Transverse colon (tissue), 4 donors: ENCODE measurements around the gene PHETA1. TPM values are rescaled to one million over a fixed set of nuclear protein-coding genes. Genes with fewer than 3 reads are reported as not detected.

Experiments
- DNase-seq: peaks from one replicate; pipeline ENCODE4 v3.0.0-alpha.2; 2019
- H3K27ac ChIP-seq, 4 donors: fragments of 200-600 bp; sonication (generic); 2 replicates each; pipeline ENCODE4 v1.5.1; 2016 to 2018; ENCODE audit warnings: inconsistent platforms in 4 of 4
- H3K27me3 ChIP-seq: fragments of 200-600 bp; sonication (generic); 2 replicates; pipeline ENCODE4 v1.5.1; 2017; ENCODE audit warnings: inconsistent platforms
- H3K36me3 ChIP-seq, 4 donors: fragments of 200-600 bp; sonication (generic); 2 replicates each; pipeline ENCODE4 v1.5.1; 2017 to 2019; ENCODE audit warnings: inconsistent platforms in 4 of 4
- H3K4me1 ChIP-seq, 4 donors: fragments of 200-600 bp; sonication (generic); 2 replicates each; pipeline ENCODE4 v1.5.1; 2017 to 2020; ENCODE audit warnings: inconsistent platforms in 4 of 4
- H3K4me3 ChIP-seq, 4 donors: fragments of 200-600 bp; sonication (generic); 1 replicate in 1 of 4; 2 replicates in 3 of 4; pipeline versions ENCODE4 v1.5.1 to v1.6.1; 2017 to 2019; ENCODE audit warnings: inconsistent platforms in 4 of 4
- H3K9me3 ChIP-seq, 2 donors: fragments of 200-600 bp; sonication (generic); 2 replicates each; pipeline ENCODE4 v1.5.1; 2017 to 2019; ENCODE audit warnings: inconsistent platforms in 2 of 2
- EP300 ChIP-seq: sonication (generic); formaldehyde crosslinking; IDR thresholded peaks from one replicate; pipeline ENCODE4 v1.6.1; 2017; ENCODE audit warnings: antibody characterized with exemption, low read depth
- POLR2A ChIP-seq: fragments of 450-650 bp; IDR thresholded peaks from one replicate; pipeline ENCODE4 v1.6.1; 2016; ENCODE audit warnings: antibody characterized with exemption, mild to moderate bottlenecking, moderate library complexity
- POLR2AphosphoS5 ChIP-seq, 3 donors: sonication (generic); formaldehyde crosslinking; IDR thresholded peaks; one replicate each; pipeline ENCODE4 v1.6.1; 2016; ENCODE audit warnings: antibody characterized with exemption in 3 of 3
- WGBS, 2 donors: methylation state at CpG; one replicate each; pipeline ENCODE4 v1.1.5; 2018; ENCODE audit warnings: low coverage in 1 of 2; 5-methylcytosine and 5-hydroxymethylcytosine counted together
- in situ Hi-C, 4 donors: fragments of 200-750 bp; cut with MboI; loops; one replicate each; pipeline versions ENCODE4 v1.15.0 to v1.15.1; 2017; ENCODE audit warnings: low sequenced_read_pairs in 3 of 4, low pct_ligation_motif_present in 1 of 4, low pct_unique_long_range_greater_than_20kb in 1 of 4
- intact Hi-C: fragments of 100-400 bp; cut with DNase I; formaldehyde crosslinking; loops from one replicate; pipeline ENCODE4 v1.15.1; 2023; ENCODE audit warnings: low total_unique reads
- total RNA-seq, 4 donors: library from RNA; depleted of rRNA; stranded (reverse); fragments of >200 nt; gene quantifications; one replicate each; pipeline ENCODE4 v1.1.0, GENCODE V29; 2016
- TF ChIP-seq, protein P1 (sequence below), 5 experiments: fragments of 200-600 bp in 3 of 5; fragments of 450-650 bp in 2 of 5; sonication (generic) in 3 of 5; IDR thresholded peaks; 1 replicate in 2 of 5; 2 replicates in 3 of 5; pipeline ENCODE4 v1.5.1; 2016 to 2017; ENCODE audit warnings: antibody characterized with exemption in 5 of 5, inconsistent platforms in 3 of 5, mild to moderate bottlenecking in 2 of 5, moderate library complexity in 1 of 5

The PHETA1 gene
- total RNA-seq, 4 donors from 2014 or later = 22.4 to 34.8 (median 28.1) TPM

DNA sequence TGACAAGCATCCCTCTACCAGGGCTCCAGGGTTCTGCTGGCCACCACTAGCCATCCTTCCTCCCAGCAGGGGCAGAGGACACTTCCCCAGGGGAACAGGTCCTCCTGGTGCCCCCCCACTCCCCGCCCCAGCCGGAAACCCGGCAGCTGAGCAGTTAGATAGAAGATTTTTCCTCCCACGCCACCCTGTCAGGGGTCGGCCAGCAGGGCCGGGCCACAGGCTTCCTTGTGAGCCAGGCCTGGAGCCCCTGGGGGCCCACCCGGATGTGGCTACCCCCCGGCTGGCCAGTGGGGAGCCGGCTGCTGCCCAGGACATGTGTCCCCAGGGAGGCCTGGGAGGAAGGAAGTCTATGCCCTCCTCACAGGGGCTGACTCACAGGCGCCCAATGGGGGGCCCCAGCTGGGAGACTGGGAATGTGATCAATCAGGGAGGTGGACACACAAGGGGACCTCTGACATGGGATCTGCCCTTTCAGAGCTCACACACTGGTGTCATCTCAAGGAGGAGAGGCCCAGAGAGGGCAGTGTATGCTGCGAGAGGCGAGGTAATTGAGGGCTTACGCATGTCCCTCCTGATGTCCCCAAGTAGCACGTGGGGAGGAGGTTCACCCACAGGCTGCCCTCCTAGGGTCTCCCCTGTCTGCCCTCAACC is 41.0 kb upstream of the PHETA1 start:
- peaks cover 29 to 77% (median 44%) of the 10 kb centered on the region in 4 donors for H3K4me1 ChIP-seq
- no peaks in the 10 kb centered on the region for H3K27me3 ChIP-seq
- no peaks in the 10 kb centered on the region for H3K36me3 ChIP-seq
- no peaks in the 10 kb centered on the region for H3K9me3 ChIP-seq
- 69 to 80% methylated on average over 1 to 14 of the region's 14 CpGs for WGBS, 2 donors
- in situ Hi-C loops = no loop called here
- TF ChIP-seq POLR2AphosphoS5 (IDR thresholded peaks at IDR 0.05) = no peak
- TF ChIP-seq EP300 = no peak
- TF ChIP-seq, protein P1, sequence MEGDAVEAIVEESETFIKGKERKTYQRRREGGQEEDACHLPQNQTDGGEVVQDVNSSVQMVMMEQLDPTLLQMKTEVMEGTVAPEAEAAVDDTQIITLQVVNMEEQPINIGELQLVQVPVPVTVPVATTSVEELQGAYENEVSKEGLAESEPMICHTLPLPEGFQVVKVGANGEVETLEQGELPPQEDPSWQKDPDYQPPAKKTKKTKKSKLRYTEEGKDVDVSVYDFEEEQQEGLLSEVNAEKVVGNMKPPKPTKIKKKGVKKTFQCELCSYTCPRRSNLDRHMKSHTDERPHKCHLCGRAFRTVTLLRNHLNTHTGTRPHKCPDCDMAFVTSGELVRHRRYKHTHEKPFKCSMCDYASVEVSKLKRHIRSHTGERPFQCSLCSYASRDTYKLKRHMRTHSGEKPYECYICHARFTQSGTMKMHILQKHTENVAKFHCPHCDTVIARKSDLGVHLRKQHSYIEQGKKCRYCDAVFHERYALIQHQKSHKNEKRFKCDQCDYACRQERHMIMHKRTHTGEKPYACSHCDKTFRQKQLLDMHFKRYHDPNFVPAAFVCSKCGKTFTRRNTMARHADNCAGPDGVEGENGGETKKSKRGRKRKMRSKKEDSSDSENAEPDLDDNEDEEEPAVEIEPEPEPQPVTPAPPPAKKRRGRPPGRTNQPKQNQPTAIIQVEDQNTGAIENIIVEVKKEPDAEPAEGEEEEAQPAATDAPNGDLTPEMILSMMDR (IDR thresholded peaks at IDR 0.05) = no peak
- no peak for TF ChIP-seq POLR2A
- no peak for DNase-seq
- intact Hi-C loops = loop anchor here (5.0 kb wide), 1 partner anchor 32 kb away; no protein-coding TSS in a partner anchor
- H3K4me3 ChIP-seq = peak overlapping the region in 1 of 4 donors; percentile 16
- H3K27ac ChIP-seq = peak overlapping the region; percentile 72 to 93 (median 88)

DNA sequence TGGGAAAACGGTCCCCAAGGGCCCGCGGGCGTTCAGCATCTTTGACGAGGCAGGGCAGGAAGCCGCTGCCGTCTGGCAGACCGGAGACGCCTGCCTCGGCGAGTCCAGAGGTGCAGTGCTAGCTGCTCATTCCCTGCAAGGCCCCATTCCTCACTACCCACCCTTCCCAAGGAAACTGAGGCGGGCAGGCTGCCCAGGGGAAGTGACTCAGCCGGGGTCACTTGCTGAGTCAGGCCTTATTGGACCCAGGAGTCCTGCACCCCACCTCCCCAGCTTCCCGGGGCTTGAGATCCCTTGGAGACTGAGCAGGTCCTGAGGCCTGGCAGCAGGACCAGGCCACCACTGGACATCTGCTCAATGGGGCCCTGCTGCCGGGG is 40.5 kb upstream of the PHETA1 start:
- 54% methylated on average over 15 of the region's 15 CpGs; no CpG with 5 or more reads in 1 of the 2 donors for WGBS, 2 donors
- TF ChIP-seq EP300 (no peak), POLR2A (no peak), POLR2AphosphoS5 (IDR thresholded peaks at IDR 0.05) (no peak)
- TF ChIP-seq, protein P1 (IDR thresholded peaks at IDR 0.05) = no peak
- peak overlapping the region in 2 of 4 donors; percentile 3 to 16 for H3K4me3 ChIP-seq

DNA sequence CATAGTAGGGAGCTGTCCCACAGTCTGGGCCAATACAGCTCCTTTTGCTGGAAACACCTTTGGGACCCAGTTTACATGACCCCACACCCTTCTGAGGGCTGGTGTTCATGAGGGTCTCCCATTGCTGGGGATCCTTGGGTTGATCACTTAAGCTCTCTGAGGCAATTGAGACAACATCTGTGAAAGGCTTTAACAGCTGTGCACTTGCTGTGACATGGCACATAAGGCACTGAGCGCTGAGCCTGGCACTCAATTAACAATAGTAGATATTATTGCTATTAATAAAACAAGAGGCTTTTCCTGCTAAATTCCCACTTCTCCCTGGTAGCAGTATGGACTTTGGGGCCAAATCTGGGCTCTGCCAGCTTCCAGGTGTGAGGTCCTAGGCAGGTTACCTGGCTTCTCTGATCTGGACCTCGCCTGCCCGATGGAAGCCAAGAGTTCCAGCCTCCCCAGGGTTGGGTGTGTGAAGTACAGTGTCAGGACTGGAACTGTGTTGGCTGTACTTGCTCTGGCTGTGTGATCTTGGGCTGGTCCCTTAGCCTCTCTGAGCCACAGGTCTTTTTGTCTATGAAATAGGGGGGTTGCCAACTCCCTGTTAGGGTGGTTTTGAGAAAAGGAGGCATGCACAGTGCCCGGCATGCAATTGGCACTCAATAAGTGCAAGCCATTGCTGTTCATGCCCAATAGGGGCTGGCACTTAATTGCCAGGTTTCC is 39.9 kb upstream of the PHETA1 start:
- H3K27me3 ChIP-seq = no peaks in the 10 kb centered on the region
- no peaks in the 10 kb centered on the region for H3K36me3 ChIP-seq
- TF ChIP-seq, protein P1 (IDR thresholded peaks at IDR 0.05) = no peak
- TF ChIP-seq POLR2A = no peak
- TF ChIP-seq EP300 = no peak
- no peak for TF ChIP-seq POLR2AphosphoS5 (IDR thresholded peaks at IDR 0.05)
- H3K27ac ChIP-seq = peak overlapping the region; percentile 72 to 93 (median 88)
- H3K4me3 ChIP-seq = peak overlapping the region in 2 of 4 donors; percentile 3 to 97
- no peaks in the 10 kb centered on the region for H3K9me3 ChIP-seq
- no peak for DNase-seq
- peaks cover 35 to 84% (median 51%) of the 10 kb centered on the region in 4 donors for H3K4me1 ChIP-seq
- in situ Hi-C loops = no loop called here
- WGBS, 2 donors = 80 to 87% methylated on average over 1 to 3 of the region's 4 CpGs
- intact Hi-C loops = loop anchor here (5.0 kb wide), 1 partner anchor 33 kb away; no protein-coding TSS in a partner anchor

More for the DNA sequence above, 40.5 kb upstream of the PHETA1 start:
- Histone ChIP-seq H3K36me3 (no peaks in the 10 kb centered on the region), H3K9me3 (no peaks in the 10 kb centered on the region), H3K27ac (peak overlapping the region; percentile 72 to 93 (median 88)), H3K4me1 (peaks cover 34 to 82% (median 49%) of the 10 kb centered on the region in 4 donors), H3K27me3 (no peaks in the 10 kb centered on the region)
- DNase-seq = no peak
- in situ Hi-C loops = no loop called here
- intact Hi-C loops = loop anchor here (5.0 kb wide), 1 partner anchor 33 kb away; no protein-coding TSS in a partner anchor

DNA sequence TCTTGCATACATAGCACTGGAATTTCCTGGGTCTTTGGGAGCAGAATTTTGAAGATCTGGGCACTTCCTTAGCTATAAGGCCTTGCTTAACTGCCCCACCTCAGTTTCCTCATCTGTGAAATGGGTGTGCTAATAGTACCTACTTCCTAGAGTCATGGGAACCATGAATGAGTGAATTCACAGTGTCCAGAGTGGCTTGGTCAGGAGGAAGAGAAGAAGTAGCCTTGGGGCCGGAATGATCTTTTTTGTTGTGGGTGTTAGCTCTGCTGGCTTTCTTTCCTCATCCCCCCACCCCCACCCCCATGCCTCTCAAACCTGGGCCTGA is 39.2 kb upstream of the PHETA1 start:
- Histone ChIP-seq H3K4me3 (peak overlapping the region in 1 of 4 donors; percentile 97), H3K4me1 (peaks cover 39 to 84% (median 46%) of the 10 kb centered on the region in 4 donors), H3K27me3 (no peaks in the 10 kb centered on the region), H3K27ac (peak overlapping the region; percentile 88 to 93 (median 90)), H3K9me3 (no peaks in the 10 kb centered on the region), H3K36me3 (no peaks in the 10 kb centered on the region)
- WGBS, 2 donors = 64 to 71% methylated on average over 1 of the region's 1 CpG
- intact Hi-C loops = loop anchor here (5.0 kb wide), 1 partner anchor 34 kb away; no protein-coding TSS in a partner anchor
- no peak for DNase-seq
- TF ChIP-seq POLR2AphosphoS5 (IDR thresholded peaks at IDR 0.05) = no peak
- in situ Hi-C loops = no loop called here
